Mucosa of descending colon (tissue), 3 donors: ENCODE results near the gene MLPH. TPM values are rescaled to one million over a fixed set of nuclear protein-coding genes. Genes with fewer than 3 reads are reported as not detected.

ENCODE experiments used
- ATAC-seq: fragments of 200-7000 bp; cut with Tn5 transposase; one replicate; pipeline ENCODE4 v1.9.1; 2020; ENCODE audit warnings: mild to moderate bottlenecking, moderate library complexity
- DNase-seq, 3 donors: peaks; one replicate each; pipeline ENCODE4 v3.0.0-alpha.2; 2020
- H3K36me3 ChIP-seq: fragments of 200-600 bp; one replicate; pipeline ENCODE4 v1.8.0; 2021; ENCODE audit warnings: low read depth, mild to moderate bottlenecking
- H3K4me1 ChIP-seq: fragments of 200-600 bp; one replicate; pipeline ENCODE4 v1.8.0; 2021; ENCODE audit warnings: low read depth, mild to moderate bottlenecking
- H3K4me3 ChIP-seq: fragments of 200-600 bp; one replicate; pipeline ENCODE4 v1.8.0; 2021; ENCODE audit warnings: mild to moderate bottlenecking
- H3K9me3 ChIP-seq: fragments of 200-600 bp; one replicate; pipeline ENCODE4 v1.8.0; 2021; ENCODE audit warnings: mild to moderate bottlenecking
- CTCF ChIP-seq: fragments of 200-600 bp; IDR thresholded peaks from one replicate; pipeline ENCODE4 v1.8.0; 2022; ENCODE audit warnings: antibody characterized with exemption, mild to moderate bottlenecking
- intact Hi-C, 2 donors: fragments of 100-400 bp; cut with DNase I in 1 of 2; cut with micrococcal nuclease in 1 of 2; formaldehyde crosslinking; loops; one replicate each; pipeline versions ENCODE4 v1.11.0 to v1.11.1; 2022; cut with DNase I, micrococcal nuclease
- total RNA-seq, 3 donors: library from RNA; stranded (reverse); fragmentation: NEBNext Ultra II Directional in 2 of 3; extraction: Animal tissue kit (Norgen Biotek cat#: 25700) in 2 of 3; gene quantifications; one replicate each; pipeline versions ENCODE4 v1.2.1 to v1.2.4, GENCODE V29; 2021 to 2023
- donor health status: DM: no; HTN: no; CAD: no; lungs with moderate emphysema.
- donor health status: DM: no; HTN: no; CAD: no.
- donor health status: DM: no; HTN: yes; CAD: no.

Gene MLPH
- total RNA-seq, 3 donors from 2014 or later = 46.8 to 133 (median 121) TPM

GRCh38 chr2:237552908-237553307, 65.9 kb downstream of the MLPH start:
- H3K36me3 ChIP-seq = no peaks in the 10 kb centered on the region
- no peak for TF ChIP-seq CTCF
- DNase-seq (no peak), ATAC-seq (no peak)
- H3K4me1 ChIP-seq = no peaks in the 10 kb centered on the region
- peaks cover 10% of the 10 kb centered on the region for H3K9me3 ChIP-seq
- intact Hi-C loops = no loop called here
- H3K4me3 ChIP-seq = no peak overlapping the region

- ATAC-seq = no peak
- Histone ChIP-seq H3K4me1 (no peaks in the 10 kb centered on the region), H3K9me3 (peaks cover 10% of the 10 kb centered on the region), H3K4me3 (no peak overlapping the region), H3K36me3 (no peaks in the 10 kb centered on the region)
- TF ChIP-seq CTCF = no peak
- no peak for DNase-seq
- intact Hi-C loops = no loop called here
Measured at GRCh38 chr2:237553948-237554347, 66.9 kb downstream of the MLPH start.

DNA sequence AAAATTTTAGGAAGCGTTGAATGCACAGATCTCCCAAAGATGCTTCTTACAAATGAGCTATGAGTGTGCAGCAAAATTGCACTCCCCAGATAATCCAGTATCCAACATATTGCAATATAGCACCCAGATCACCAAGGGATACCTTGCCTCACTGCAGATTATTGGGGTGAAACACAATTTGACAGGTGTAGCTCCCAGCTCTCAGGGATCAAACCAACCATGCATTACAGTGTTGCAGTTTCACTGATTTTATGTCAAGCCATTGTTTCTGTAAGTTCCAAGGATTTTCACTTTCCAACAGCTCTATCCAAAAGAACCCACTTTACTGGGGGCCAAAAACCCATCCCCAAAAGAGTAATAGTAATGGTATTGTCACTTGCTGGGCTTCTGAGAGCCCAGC, 68.5 kb downstream of the MLPH start:
- intact Hi-C loops = no loop called here
- no peak for TF ChIP-seq CTCF
- DNase-seq (no peak), ATAC-seq (no peak)
- no peaks in the 10 kb centered on the region for H3K4me1 ChIP-seq
- H3K36me3 ChIP-seq = no peaks in the 10 kb centered on the region
- peaks cover 10% of the 10 kb centered on the region for H3K9me3 ChIP-seq
- H3K4me3 ChIP-seq = no peak overlapping the region

DNA sequence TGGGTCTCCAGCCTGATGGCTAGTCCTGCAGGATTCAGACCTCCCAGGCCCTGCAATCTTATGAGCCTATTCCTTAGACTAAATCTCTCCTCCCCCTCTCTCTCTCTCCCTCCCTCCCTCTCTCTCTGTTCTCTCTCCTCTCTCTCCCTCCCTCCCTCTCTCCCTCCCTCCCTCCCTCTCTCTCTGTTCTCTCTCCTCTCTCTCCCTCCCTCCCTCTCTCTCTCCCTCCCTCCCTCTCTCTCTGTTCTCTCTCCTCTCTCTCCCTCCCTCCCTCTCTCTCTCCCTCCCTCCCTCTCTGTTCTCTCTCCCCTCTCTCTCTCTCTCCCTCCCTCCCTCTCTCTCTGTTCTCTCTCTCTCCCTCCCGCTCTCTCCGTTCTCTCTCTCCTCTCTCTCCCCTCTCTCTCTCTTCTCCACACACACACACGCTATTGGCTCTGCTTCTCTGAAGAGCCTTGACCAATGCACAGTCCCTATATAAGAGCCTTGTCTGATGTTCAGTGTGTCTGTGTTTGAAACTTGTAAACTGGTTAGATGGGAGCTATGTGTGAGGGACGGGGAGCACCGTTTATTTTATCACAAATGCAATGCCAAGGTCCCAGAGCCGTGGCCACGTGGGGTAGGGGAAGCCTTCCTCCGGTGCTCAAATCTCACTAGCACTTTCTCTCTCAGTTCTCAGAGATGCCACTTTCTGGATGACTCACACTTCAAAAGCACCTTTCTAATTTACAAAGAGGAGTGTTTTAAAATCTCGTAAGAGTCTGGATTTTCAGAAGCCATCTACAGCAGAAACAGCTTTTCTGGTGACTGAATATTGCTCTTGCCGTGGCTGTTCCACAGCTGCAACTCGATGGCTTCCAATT, 70.0 kb downstream of the MLPH start:
- DNase-seq = no peak
- Histone ChIP-seq H3K4me3 (no peak overlapping the region), H3K9me3 (peaks cover 10% of the 10 kb centered on the region), H3K36me3 (no peaks in the 10 kb centered on the region), H3K4me1 (no peaks in the 10 kb centered on the region)
- no peak for ATAC-seq
- intact Hi-C loops = no loop called here
- TF ChIP-seq CTCF = no peak

GRCh38 chr2:237557633-237558015, 70.6 kb downstream of the MLPH start:
- intact Hi-C loops = no loop called here
- no peak for TF ChIP-seq CTCF
- no peak for DNase-seq
- peaks cover 10% of the 10 kb centered on the region for H3K9me3 ChIP-seq
- H3K4me1 ChIP-seq = no peaks in the 10 kb centered on the region
- H3K36me3 ChIP-seq = no peaks in the 10 kb centered on the region
- no peak for ATAC-seq
- no peak overlapping the region for H3K4me3 ChIP-seq
